ENCODE measurements around the gene TRUB1. TPM values are rescaled to one million over a fixed set of nuclear protein-coding genes. Genes with fewer than 3 reads are reported as not detected.
"Not testable (repeated sequence)": the region's sequence is repeated elsewhere in the genome, so short reads cannot be mapped to it uniquely, and the experiment has no call there.

TRUB1 gene
- total RNA-seq = 10 to 100 TPM in 4 of 5 donors, 1 to 10 TPM in 1; 4.1 to 27.2 (median 23.2) TPM
- 1 to 10 TPM; 5.7 to 6.6 (median 6.3) TPM for polyA plus RNA-seq
- long read RNA-seq, donor 1, partial matches to known transcripts = 0 of 3 reads
- long read RNA-seq, donor 1, other reads (novel, unspliced or antisense) = 0 of 3 reads
- long read RNA-seq, donor 2, partial matches to known transcripts = 0 of 4 reads
- long read RNA-seq, donor 2, other reads (novel, unspliced or antisense) = 0 of 4 reads
- long read RNA-seq, donor 3, partial matches to known transcripts = 0 of 3 reads
- long read RNA-seq, donor 3, other reads (novel, unspliced or antisense) = 0 of 3 reads
- long read RNA-seq, donor 4 = 0 reads
- long read RNA-seq, donor 5, transcript TRUB1-201 (8 exons, 3,408 nt) = major isoform, 6 of 7 reads
- long read RNA-seq, donor 5, partial matches to known transcripts = 0 of 7 reads
- long read RNA-seq, donor 5, other reads (novel, unspliced or antisense) = 0 of 7 reads
- long read RNA-seq, donor 6, transcript TRUB1-201 (8 exons, 3,408 nt) = major isoform, 9 of 36 reads
- long read RNA-seq, donor 6, partial matches to known transcripts = 24 of 36 reads
- long read RNA-seq, donor 6, other reads (novel, unspliced or antisense) = 0 of 36 reads
- long read RNA-seq, donor 7, transcript TRUB1-201 (8 exons, 3,408 nt) = major isoform, 6 of 13 reads
- long read RNA-seq, donor 7, partial matches to known transcripts = 5 of 13 reads
- long read RNA-seq, donor 7, other reads (novel, unspliced or antisense) = 0 of 13 reads
- long read RNA-seq, donor 8, transcript TRUB1-201 (8 exons, 3,408 nt) = major isoform, 6 of 6 reads
- long read RNA-seq, donor 8, partial matches to known transcripts = 0 of 6 reads
- long read RNA-seq, donor 8, other reads (novel, unspliced or antisense) = 0 of 6 reads
- long read RNA-seq, donor 9, partial matches to known transcripts = 0 of 3 reads
- long read RNA-seq, donor 9, other reads (novel, unspliced or antisense) = 0 of 3 reads
- long read RNA-seq, donor 10 = 0 reads

GRCh38 chr10:114937962-114938855 lies at the start of gene TRUB1:
Gene TRUB1, plus strand, starts transcription at chr10:114938195. Its CDS starts 59 bp downstream, at chr10:114938254.
- TF ChIP-seq POLR2AphosphoS5 (IDR thresholded peaks at IDR 0.05) (peak; percentile 84 to 97 (median 94)), CTCF (IDR thresholded peaks at IDR 0.05) (no peak)
- Histone ChIP-seq H3K36me3 (peaks cover 9 to 22% (median 21%) of the 10 kb centered on the region in 4 donors), H3K4me3 (peak within 1 kb of the TSS; percentile 89 to 98 (median 94)), H3K9me3 (no peaks in the 10 kb centered on the region), H3K27me3 (no peaks in the 10 kb centered on the region), H3K27ac (peak within 1 kb of the TSS; percentile 71 to 92 (median 85)), H3K4me1 (peaks cover 11 to 32% (median 23%) of the 10 kb centered on the region in 4 donors)
- intact Hi-C loops (cut with DNase I; ENCODE audit: low total_unique reads) = no loop called here
- peak; percentile 95 to 99 for DNase-seq
- 0 to 1% (median 0%) methylated on average over 21 to 46 of the region's 46 CpGs for WGBS, 5 donors

GRCh38 chr10:114893251-114893650 lies 44.7 kb upstream of the TRUB1 start:
- intact Hi-C loops (cut with DNase I; ENCODE audit: low total_unique reads) = no loop called here
- TF ChIP-seq CTCF (IDR thresholded peaks at IDR 0.05) (no peak), POLR2AphosphoS5 (IDR thresholded peaks at IDR 0.05) (no peak), POLR2A (IDR thresholded peaks at IDR 0.05) (no peak), EP300 (IDR thresholded peaks at IDR 0.05) (no peak)
- no peak for DNase-seq
- H3K9me3 ChIP-seq = no peaks in the 10 kb centered on the region
- 76 to 83% (median 77%) methylated on average over 5 of the region's 5 CpGs for WGBS, 5 donors
- no peaks in the 10 kb centered on the region for H3K36me3 ChIP-seq
- H3K27ac ChIP-seq = no peak overlapping the region
- no peaks in the 10 kb centered on the region for H3K4me1 ChIP-seq
- peaks cover 0 to 7% (median 0%) of the 10 kb centered on the region in 3 donors for H3K27me3 ChIP-seq
- H3K4me3 ChIP-seq = no peak overlapping the region

- Histone ChIP-seq H3K36me3 (no peaks in the 10 kb centered on the region), H3K9me3 (no peaks in the 10 kb centered on the region), H3K27me3 (no peaks in the 10 kb centered on the region), H3K4me3 (no peak overlapping the region), H3K27ac (no peak overlapping the region), H3K4me1 (no peaks in the 10 kb centered on the region)
- no peak for DNase-seq
- intact Hi-C loops (cut with DNase I; ENCODE audit: low total_unique reads) = no loop called here
- TF ChIP-seq EP300 (IDR thresholded peaks at IDR 0.05) (no peak), POLR2A (IDR thresholded peaks at IDR 0.05) (no peak), POLR2AphosphoS5 (IDR thresholded peaks at IDR 0.05) (no peak), CTCF (IDR thresholded peaks at IDR 0.05) (no peak)
Observed at GRCh38 chr10:114894911-114895310, 43.1 kb upstream of the TRUB1 start.

GRCh38 chr10:114897011-114897410 lies 41.0 kb upstream of the TRUB1 start:
- intact Hi-C loops (cut with DNase I; ENCODE audit: low total_unique reads) = not testable (repeated sequence)
- 71 to 87% (median 81%) methylated on average over 6 of the region's 6 CpGs for WGBS, 5 donors

More at GRCh38 chr10:114897011-114897410, 41.0 kb upstream of the TRUB1 start:
- H3K9me3 ChIP-seq, H3K27me3 ChIP-seq, H3K4me1 ChIP-seq, H3K27ac ChIP-seq, DNase-seq, H3K4me3 ChIP-seq, H3K36me3 ChIP-seq: not testable (repeated sequence)
